GM04503 (cell line): ENCODE measurements around the gene ADGRD1.
"Not testable (repeated sequence)": the region's sequence is repeated elsewhere in the genome, so short reads cannot be mapped to it uniquely, and the experiment has no call there.

Experiments
- DNase-seq: peaks from one replicate; pipeline ENCODE4 v3.0.0-alpha.2; 2012; ENCODE audit warnings: low read depth

ADGRD1 gene

DNA sequence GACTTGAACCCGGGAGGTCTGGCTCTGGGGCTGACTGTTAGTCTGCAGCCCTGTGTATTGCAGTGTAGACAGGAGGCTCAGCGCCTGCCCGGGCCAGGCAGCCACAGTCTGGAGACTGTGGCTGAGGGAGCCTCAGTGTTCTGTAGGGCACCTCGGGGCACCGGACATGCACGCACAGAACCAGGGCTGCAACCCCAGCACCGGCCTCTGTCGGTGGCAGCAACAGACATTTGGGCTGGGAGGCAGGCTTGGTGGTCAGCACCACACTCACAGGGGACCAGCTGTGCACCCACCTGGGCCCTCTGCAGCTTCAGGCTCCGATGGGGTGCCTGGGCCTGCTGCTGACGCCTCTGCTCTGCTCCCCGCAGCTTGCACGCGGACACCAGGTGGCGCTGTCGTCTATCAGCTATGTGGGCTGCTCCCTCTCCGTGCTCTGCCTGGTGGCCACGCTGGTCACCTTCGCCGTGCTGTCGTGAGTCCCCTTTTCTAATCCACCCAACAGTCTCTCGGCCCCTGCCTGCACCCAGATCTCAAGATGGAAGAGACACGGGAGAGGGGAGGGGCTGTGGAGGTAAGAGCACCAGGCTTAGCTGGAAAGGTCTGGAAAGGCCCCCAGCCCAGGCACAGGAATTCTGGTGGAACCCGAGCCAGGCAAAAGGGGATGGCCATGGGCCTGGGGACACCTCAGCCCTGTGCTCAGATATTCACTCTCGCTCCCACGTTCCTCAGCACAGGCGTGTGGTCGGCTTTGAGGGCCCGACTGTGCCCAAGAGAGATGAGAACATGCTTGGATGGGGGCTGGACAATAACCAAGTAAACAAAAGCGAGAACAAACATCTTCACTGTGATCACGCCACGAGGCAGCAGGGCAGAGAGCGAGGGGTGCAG lies 151.0 kb downstream of the ADGRD1 start:
- no peak for DNase-seq

DNA sequence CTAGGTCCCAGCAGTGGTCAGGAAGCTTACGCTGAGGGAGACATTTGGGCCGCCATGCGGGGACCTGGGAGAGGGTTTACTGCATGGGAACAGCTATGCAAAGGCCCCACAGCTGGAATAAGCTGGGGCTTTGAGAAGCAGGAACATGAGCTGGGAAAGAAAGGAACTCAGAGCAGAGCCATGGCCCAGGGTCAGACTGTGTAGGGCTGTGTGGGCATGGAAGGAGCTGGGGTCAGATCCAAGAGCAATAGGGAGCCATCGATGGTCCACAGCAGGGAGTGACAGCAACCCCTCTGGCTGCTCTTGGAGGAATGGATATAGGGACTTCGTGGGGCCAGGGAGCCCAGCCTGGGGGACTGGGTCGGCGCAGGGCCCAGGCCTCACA lies 151.6 kb downstream of the ADGRD1 start:
- DNase-seq, result no peak

DNA sequence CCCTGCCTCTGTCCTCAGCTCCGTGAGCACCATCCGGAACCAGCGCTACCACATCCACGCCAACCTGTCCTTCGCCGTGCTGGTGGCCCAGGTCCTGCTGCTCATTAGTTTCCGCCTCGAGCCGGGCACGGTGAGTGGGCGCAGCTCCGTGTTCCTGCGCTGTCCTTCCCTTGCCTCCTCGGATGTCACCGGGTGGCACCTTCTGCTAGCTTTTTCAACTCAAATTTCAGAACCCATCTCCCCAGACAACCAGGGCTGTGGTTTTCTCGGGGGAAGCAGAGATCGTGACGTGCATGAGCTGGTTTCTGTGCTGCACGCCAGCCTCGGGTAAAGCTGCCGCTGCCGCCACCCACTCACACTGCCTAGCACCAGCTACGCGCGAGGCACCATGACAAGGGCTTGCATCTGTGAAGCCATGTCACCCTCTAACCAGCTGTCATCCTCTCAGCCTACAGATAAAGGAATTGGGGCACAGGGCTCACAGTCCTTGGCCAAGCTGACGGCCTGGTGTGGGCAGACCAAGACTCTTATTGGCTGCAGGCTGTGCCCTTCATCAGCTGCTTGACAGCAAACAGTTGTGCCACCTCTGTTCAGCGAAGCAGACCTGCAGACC lies 152.1 kb downstream of the ADGRD1 start:
- no peak for DNase-seq

DNA sequence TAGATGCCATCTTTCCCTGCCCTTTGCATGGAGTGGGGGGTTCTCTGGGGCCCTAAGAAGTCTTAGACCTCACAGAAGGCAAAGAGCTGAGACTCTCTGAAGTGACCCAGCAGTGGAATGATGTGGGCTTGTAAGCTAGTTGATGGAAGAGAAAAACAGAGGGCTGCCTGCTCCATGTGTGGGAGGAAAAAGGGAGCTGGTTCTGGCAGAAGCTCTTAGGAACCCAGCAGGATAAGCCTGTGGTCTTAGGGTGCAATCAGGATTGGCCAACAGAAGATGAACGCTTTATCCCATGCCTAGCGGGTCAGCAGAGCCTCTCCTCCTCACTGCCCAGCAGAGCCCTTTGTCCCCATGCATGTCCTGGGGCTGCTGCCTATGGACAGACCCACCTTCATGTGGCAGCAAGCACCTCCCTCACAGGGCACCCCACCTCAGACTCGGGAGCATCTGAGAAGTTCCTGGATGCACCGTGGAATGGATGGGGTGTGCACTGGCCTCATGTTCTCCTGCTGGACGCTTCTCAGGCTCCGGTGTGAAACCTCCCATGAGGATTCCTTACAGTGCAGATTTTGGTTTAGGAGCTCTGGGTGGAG lies 152.7 kb downstream of the ADGRD1 start:
- DNase-seq, result no peak

DNA sequence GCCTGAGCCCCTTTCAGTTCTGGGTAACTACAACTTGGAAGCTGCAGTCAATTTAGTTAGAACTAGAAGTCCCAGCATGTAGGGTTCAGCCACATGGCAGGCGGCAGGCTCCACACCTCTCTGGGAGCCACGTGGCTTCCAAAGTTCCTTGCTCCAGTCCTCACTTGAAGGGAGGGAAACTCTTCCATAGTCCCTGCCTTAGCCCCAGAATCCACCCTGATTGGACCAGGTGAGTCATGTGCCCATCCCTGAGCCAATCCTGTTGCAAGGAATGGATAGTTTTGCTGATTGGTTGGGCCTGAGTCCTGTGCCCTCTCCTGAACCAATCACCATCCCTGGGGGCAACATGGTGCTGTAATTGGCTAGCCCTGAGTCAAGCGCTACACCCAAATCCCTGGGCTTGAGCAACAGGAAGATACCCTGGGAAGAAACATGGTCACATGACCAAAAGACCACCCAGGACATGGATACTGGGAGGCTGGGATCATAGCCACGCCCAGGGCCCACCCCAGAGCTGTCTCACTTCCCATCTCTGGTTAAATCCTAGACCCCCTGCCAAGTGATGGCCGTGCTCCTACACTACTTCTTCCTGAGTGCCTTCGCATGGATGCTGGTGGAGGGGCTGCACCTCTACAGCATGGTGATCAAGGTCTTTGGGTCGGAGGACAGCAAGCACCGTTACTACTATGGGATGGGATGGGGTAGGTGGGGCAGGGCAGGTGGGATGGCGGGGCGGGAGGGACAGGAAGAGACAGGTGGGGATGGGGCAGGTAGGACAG lies 154.7 kb downstream of the ADGRD1 start:
- DNase-seq, result no peak

DNA sequence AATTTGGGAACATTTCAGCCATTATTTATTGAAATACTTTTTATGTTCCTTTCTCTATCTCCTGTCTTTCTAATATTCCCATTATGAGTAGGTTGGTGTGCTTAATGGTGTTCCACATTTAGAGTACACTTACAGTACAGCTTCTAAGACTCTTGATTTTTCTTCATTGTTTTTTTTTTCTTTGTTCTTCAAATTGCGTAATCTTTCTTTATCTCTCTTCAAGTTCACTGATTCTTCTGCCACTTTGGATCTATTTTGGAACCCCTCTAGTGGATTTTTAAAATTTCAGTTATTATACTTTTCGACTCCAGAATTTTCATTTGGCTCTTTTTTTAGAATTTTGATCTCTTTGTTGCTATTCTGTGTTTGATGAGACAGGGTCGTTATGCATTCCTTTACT lies 157.7 kb downstream of the ADGRD1 start:
- DNase-seq, result no peak

DNA sequence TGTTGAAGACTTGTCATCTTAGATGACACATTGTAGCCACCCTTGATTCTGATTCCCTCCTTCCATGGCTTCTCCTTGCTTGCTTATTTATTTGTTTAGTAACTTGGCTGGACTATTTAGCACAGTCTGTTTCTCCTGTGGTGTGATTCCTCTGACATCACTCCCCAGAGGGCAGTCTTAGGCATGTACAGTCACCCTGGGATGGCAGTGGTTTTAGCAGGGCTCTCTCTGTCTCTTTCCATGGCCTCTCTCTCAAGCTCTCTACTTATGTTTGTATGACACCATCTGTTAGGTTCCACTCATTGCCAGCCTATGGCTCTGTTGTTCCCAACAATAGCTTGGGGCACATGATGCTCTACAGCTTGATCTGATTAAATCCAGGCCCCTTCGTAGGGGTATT lies 158.3 kb downstream of the ADGRD1 start:
- no peak for DNase-seq

DNA sequence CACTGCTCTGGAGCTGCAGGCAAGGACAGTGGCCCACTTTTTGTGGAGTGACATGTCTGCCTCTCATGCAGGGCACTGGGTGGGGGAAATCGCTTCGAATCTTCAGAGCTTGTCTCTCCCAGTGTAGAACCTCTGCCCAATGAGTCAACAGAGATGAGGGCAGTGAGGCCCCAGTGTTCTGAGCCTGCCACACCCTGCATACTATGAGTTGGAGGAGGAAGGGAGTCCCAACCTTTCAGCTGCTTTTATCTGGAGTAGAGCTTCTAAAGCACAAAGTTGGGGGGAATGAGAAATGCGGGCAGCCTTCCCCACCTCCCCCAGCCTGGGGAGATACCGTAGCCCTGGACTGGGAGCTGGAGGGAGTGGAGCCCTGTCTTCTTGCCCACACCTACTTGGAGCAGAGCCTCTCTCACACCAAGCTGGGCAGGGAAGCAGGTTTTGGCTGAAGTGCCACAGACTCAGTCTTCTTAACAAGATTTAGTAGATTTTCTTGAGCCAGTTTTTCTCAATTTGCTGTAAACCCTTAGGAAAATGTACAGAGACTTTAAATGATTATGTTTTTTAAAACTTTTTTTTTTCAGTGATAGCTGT lies 159.1 kb downstream of the ADGRD1 start:
- DNase-seq, result no peak

DNA sequence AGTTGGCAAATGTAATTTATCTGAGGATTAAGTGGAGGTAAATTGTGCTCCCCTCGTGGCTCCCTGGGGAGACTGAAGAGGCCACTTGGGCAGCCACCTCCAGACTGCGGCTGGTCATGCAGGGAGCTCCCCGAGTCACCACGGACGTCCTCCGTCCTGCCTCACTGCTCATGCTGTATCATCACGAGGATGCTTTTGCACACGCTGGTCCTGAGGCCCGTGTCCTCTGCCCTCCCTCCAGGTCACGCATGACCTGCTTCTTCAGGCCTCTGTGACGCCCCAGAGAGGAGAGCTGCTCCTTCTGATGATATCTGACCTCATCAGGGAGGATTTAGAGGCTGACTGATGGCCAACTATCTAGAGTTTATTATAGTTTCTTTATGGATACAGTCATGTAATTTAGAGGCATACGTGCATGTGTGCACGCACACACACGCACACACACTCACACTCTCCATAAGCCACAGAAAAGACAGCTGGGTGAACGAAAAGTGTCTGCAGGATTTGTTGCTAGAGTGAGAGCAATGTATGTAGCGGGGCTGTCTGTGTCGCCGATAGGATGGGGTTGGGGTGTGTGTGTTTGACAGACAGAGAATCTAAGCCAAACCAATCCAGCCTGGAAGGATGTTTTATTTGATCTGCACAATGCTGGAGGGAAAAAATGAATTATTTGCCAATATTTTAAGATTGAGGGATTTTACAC lies 160.0 kb downstream of the ADGRD1 start:
- no peak for DNase-seq

DNA sequence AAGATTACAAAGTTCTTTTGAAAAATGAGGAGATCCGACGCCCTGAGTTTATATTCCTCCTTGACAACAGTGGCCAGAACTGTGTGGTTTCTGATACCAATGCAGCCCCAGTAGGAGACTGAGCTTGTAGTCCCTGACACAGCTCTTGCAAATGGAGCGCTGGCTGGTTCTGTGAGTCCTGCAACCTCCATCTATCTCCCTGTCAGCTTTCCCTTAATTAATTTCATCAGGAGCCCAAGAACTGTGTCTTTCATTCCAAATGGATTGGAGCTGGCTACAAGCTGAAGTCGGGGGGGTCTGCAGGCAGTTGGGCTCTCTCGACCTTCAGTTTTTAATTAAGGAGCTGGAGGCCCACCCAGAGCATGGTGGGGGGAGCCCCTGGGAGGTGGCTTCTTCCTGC lies 160.6 kb downstream of the ADGRD1 start:
- no peak for DNase-seq

DNA sequence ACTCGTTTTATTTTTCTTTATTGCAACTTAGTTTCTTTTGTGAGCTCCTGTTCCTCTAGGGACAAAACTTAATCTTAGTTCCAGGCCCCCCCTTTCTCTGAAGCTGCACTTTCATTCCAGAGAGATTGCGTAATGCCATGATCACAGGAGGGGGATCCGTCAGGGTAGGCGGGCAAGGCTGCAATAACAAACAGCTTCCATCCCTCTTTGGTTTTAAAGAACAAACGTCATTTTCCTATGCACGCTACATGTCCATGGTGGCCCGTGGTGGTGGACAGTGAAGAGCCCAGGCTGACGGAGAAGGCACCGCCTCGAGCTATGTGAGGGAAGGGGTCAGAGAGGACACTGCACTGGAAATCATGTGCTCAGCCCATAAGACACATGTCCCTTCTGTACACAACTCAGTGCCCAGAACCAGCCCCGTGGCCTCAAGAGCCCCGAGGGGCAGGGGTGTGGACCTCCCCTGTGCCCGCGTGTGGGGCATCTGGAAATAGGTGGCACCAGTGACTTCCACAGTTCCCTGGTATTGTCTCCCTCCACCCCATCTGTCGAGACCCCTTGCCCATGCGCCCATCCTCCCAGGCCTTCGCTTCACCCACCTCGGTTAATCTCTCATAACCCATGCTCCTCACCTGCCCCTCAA lies 161.4 kb downstream of the ADGRD1 start:
- no peak for DNase-seq

DNA sequence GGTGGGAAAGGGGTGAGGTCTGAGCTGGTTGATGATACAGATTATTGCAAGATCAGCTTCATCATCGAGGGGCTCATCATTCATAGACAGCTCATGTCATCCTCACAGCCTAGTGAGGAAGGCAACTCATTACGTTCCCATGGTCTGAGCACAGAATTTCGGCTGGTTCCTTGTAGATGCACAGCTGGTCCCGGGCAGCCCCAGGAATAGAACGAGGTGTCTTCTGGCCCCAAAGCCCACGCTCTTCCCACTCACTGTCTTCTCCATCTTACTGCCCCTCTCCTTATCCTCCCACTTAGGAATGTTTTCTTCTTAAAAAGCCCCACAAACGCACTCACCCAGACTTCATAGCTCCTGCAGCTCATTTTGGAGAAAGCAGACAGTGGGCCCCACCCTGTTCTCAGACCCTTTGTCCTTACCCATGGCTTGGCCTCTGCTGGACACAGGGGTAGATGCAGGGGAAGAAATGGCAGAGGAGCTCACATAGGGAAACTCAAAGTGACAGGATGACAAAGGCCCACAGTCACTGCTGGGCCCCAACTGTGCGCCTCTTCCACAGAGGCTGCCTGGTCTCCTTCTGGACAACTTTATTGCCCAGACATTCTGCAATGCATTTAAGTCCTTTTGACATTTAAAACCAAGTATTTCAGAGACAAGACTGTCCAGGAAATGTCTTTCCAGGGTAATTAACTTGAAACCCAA lies 162.2 kb downstream of the ADGRD1 start:
- no peak for DNase-seq

DNA sequence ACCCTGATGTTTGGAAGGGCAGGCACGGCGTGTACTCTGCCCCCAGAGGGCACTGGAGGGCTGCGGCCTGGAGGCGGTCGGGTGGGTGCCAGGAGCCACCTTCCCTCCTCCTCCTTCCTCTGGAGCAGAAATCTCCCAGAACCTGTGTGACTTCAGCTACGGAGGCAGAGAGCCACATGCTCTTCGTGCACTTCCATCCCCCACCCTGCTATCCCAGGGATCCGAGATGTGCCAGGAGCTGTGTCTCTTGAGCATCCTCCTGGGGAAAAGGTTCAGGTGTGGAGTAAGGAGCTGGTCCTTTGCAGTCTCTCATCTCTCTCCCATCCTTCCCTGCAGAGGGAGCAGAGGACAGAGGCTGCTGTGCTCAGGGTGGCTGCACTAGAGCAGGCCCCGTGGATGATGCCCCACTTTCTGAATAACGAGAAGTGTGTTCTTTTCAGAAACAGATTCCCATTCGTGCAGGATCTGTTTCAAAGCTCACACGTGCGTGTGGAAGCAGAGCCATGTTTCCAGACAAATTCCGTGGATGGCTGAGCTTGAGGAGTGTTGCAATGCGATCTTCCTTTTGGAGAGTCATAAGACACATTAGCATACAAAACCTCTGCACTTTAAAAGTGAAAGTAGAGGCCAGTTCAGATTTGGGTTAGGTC lies 162.9 kb downstream of the ADGRD1 start:
- DNase-seq, result no peak

DNA sequence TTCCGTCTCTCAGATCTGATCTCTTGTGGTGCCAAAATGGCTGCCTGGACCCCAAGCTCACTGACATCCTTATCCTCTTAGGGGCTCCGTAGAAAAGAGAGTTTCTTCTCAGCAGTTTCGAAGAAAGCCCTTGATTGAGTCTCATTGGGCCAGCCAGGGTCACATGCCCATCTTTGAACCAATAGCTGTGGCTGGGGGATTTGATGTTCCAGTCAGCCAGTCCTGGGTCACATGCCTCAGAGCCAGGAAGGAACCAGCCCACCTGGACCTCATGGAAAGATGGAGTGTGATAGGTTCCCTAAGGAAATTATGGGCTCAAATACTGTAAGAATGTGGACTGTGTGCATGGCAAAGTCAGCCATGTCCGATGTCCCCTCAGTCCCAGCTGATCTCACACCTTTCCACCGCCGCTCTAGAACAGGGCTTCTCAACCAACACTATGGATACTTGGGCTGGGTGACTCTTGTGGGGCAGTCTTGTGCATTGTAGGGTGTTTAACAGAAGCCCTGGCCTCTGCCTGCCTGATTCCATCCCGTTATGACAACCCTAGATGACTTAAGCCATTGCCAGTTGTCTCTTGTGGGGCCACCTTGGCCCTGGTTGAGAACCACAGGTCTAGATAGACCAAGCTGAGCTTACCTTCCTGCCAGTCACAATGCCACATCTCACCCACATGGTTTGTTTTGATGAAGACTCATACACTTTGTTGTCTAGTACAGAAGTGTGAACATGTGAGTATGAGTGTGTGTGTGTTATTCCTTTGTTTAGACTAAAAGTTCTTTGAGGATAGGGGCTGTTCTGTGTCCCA lies 163.9 kb downstream of the ADGRD1 start:
- no peak for DNase-seq

DNA sequence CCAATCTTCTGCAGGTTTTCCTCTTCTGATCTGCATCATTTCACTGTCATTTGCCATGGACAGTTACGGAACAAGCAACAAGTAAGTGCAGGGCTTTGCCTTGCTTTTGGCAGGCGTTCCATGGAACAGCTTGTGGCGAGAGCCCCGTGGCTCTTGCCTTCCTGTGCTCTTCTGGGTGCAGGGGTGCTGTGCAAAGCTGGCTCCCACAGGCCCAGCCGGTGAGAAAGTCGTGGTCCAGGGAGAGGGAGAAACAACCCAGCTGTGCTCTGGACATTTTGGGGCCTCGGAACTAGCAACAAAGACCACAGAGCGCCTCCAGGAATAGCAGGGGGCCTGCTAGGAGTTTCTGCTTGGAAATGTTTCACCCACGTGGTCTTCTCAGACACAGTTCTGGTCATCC lies 164.7 kb downstream of the ADGRD1 start:
- DNase-seq, result no peak

DNA sequence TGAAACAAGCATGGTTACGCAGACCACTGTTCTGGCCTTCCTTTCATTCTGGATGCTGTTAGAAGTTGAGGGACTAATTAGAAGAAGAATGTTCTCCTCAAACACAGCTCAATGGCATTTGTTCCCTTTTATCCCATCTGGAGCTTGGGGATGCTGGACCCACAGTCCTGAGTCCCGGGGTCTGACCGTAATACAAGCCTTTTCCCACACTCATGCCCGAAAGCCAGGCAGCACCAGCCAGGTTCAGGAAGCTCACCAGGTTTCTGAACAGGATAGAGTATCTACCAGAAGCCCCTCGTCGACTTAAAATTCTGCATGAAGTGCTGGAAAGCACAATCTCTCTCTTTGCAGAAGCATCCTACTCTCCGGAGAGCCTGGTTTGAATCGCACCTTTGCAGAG lies 165.6 kb downstream of the ADGRD1 start:
- DNase-seq, result not testable (repeated sequence)

DNA sequence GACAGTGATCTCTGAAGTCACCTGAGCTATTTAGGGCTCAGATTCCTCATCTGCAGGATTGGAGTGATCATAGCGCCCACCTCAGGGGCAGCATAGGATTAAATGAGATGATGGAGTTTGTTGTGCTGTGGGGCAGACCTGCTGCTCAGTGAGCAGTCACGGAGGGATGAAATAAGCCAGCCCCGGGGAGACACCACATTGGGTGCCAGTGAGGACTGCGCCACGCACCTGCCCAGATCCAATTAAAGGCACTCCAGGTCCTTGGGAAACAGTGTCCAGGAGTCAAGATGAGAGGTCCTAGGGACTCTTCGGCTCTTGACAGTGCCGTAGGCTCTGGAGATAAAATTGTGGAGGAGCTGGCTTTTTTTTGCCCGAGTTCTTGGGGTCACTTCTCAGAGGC lies 166.2 kb downstream of the ADGRD1 start:
- no peak for DNase-seq

DNA sequence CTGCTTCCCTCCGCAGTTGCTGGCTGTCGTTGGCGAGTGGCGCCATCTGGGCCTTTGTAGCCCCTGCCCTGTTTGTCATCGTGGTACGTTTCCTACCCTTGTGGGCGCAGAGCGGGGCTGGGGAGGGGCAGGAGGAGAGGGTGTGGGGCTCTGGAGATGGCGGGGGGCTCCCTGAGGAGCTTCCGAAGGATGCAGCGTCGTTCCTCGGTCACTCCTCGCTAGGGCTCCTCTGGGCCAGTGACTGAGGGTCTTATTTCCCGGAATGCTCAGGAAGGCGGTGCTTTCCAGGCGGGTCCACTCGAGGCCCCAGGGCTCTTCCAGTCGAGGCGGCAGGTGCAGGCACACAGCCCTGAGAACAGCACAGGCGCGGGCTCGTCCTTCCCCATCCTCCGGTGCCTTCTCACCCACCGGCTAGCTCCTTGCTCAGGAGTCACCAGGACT lies 167.1 kb downstream of the ADGRD1 start:
- DNase-seq, result no peak
